OCI-LY1 (cell line): ENCODE data around the gene CIRBP.

Experiments
- CTCF ChIP-seq: fragments of 200-600 bp; sonication (generic), shearing (Covaris generic); IDR thresholded peaks from 2 replicates; pipeline ENCODE4 v1.5.1; 2017; ENCODE audit warnings: mild to moderate bottlenecking, antibody characterized with exemption, low read length, moderate library complexity, mixed read lengths
- EZH2 ChIP-seq: fragments of 200-600 bp; sonication (generic), shearing (Covaris generic); IDR thresholded peaks from 2 replicates; pipeline ENCODE4 v1.8.0; 2017; ENCODE audit warnings: borderline replicate concordance, mixed run types, mild to moderate bottlenecking, antibody characterized with exemption, low read length, moderate library complexity, mixed read lengths

GRCh38 chr19:1276628-1277022 is 7.5 kb downstream of the CIRBP start:
- no peak for TF ChIP-seq CTCF
- no peak for TF ChIP-seq EZH2
